Panc1 (cell line): ENCODE results near the gene SERPINB13. TPM values are rescaled to one million over a fixed set of nuclear protein-coding genes. Genes with fewer than 3 reads are reported as not detected.

ENCODE experiments used
- ATAC-seq: fragments of 200-7000 bp; cut with Tn5 transposase; 2 replicates; pipeline ENCODE4 v1.9.1; 2020; ENCODE audit warnings: mild to moderate bottlenecking, moderate library complexity
- BruUV-seq: library from RNA; stranded (reverse); fragments of 400-500 nt; replicated peaks from 2 replicates; lab custom pipeline; 2021; lab: Mats Ljungman, UMichigan
- CTCF ChIA-PET: fragments of 300-600 bp; sonication (Branson Sonifier 250); formaldehyde crosslinking; loops from one replicate; lab custom pipeline; 2022; ENCODE audit warnings: antibody characterized with exemption; lab: Charles Lee
- POLR2A ChIA-PET: fragments of 300-600 bp; sonication (Branson Sonifier 250); formaldehyde crosslinking; loops from one replicate; lab custom pipeline; 2022; ENCODE audit warnings: antibody characterized with exemption; lab: Charles Lee
- DNase-seq: peaks from one replicate; pipeline ENCODE4 v3.0.0-alpha.2; 2010; ENCODE audit warnings: low read depth, low spot score
- H3K27ac ChIP-seq: 2 replicates; pipeline ENCODE4 v1.5.1; 2011; ENCODE audit warnings: mild to moderate bottlenecking, low read length, inconsistent platforms
- H3K27me3 ChIP-seq: fragments of 200-500 bp; sonication (Bioruptor generic); 2 replicates; pipeline ENCODE4 v1.6.0; 2014; ENCODE audit warnings: low read length, inconsistent platforms; ENCODE audit not compliant: control insufficient read depth, insufficient read depth
- H3K36me3 ChIP-seq: fragments of 200-500 bp; sonication (Bioruptor generic); 2 replicates; pipeline ENCODE4 v1.5.1; 2014; ENCODE audit warnings: inconsistent platforms, mild to moderate bottlenecking, low read length, moderate library complexity; ENCODE audit not compliant: control insufficient read depth, insufficient read depth
- H3K4me1 ChIP-seq: 2 replicates; pipeline ENCODE4 v1.5.1; 2011; ENCODE audit warnings: inconsistent platforms, mild to moderate bottlenecking, low read length, moderate library complexity; ENCODE audit not compliant: control insufficient read depth, insufficient read depth
- H3K4me3 ChIP-seq, 2 experiments: 2 replicates each; pipeline ENCODE4 v1.5.1; 2011 to 2012; ENCODE audit warnings: low read depth in 2 of 2, low read length in 2 of 2, mild to moderate bottlenecking in 2 of 2, inconsistent platforms in 1 of 2, moderate library complexity in 1 of 2
- H3K9me3 ChIP-seq: fragments of 200-500 bp; sonication (Bioruptor generic); 2 replicates; pipeline ENCODE4 v1.5.1; 2014; ENCODE audit warnings: low read depth, mild to moderate bottlenecking, inconsistent platforms, low read length, moderate library complexity; ENCODE audit not compliant: control insufficient read depth, insufficient read depth
- CTCF ChIP-seq: fragments of 450-650 bp; IDR thresholded peaks from 2 replicates; pipeline ENCODE4 v1.5.1; 2017; ENCODE audit warnings: mild to moderate bottlenecking
- POLR2AphosphoS5 ChIP-seq: IDR thresholded peaks from 2 replicates; pipeline ENCODE4 v1.6.1; 2012; ENCODE audit warnings: mild to moderate bottlenecking, low read depth, low read length, moderate library complexity
- REST ChIP-seq, 2 experiments: IDR thresholded peaks; 2 replicates each; pipeline ENCODE4 v1.6.1; 2011 to 2012; ENCODE audit warnings: low read depth in 2 of 2, control low read depth in 1 of 2, low read length in 1 of 2, mild to moderate bottlenecking in 1 of 2, moderate library complexity in 1 of 2; ENCODE audit not compliant: insufficient read depth in 1 of 2
- SIN3A ChIP-seq: IDR thresholded peaks from 2 replicates; pipeline ENCODE4 v1.6.1; 2012; ENCODE audit warnings: low read depth, mild to moderate bottlenecking, low read length, moderate library complexity, borderline replicate concordance; ENCODE audit not compliant: insufficient read depth
- TCF7L2 ChIP-seq: IDR thresholded peaks from 2 replicates; pipeline ENCODE4 v1.6.1; 2011; ENCODE audit warnings: mild to moderate bottlenecking, low read depth, low read length, inconsistent platforms
- in situ Hi-C: cut with HindIII; loops from 2 replicates; pipeline ENCODE4 v1.10.0; 2016; ENCODE audit warnings: low sequenced_read_pairs, low pct_unique_long_range_greater_than_20kb
- intact Hi-C: fragments of 100-400 bp; cut with micrococcal nuclease; formaldehyde crosslinking; loops from one replicate; pipeline ENCODE4 v1.10.0; 2022; ENCODE audit not compliant: unreplicated experiment
- total RNA-seq: library from RNA; stranded (reverse); gene quantifications from one replicate; pipeline ENCODE4 v1.2.1, GENCODE V29; 2021; ENCODE audit not compliant: unreplicated experiment

Gene SERPINB13
- total RNA-seq, 1 experiment from 2014 or later = not detected

GRCh38 chr18:63604791-63605567 lies 17.8 kb downstream of the SERPINB13 start:
- no peaks in the 10 kb centered on the region for H3K4me1 ChIP-seq
- TF ChIP-seq TCF7L2 (no peak), POLR2AphosphoS5 (no peak), REST (IDR thresholded peaks at IDR 0.05; ENCODE audit: insufficient read depth in 1 of 2, low read depth in 2 of 2, low read length in 1 of 2) (no peak), CTCF (no peak), SIN3A (no peak)
- H3K27ac ChIP-seq = no peak overlapping the region
- H3K36me3 ChIP-seq = no peaks in the 10 kb centered on the region
- CTCF ChIA-PET = interaction anchor here (0.7 kb wide), 1 partner anchor 25 kb away, joined by 5 read pairs; no protein-coding TSS in a partner anchor
- H3K27me3 ChIP-seq = no peaks in the 10 kb centered on the region
- no peak for ATAC-seq
- POLR2A ChIA-PET = no interaction called here
- no peak overlapping the region for H3K4me3 ChIP-seq
- no peak for DNase-seq
- BruUV-seq = no TSS peak
- intact Hi-C loops = no loop called here
- in situ Hi-C loops = no loop called here
- no peaks in the 10 kb centered on the region for H3K9me3 ChIP-seq

GRCh38 chr18:63606526-63606925 lies 19.4 kb downstream of the SERPINB13 start:
- Histone ChIP-seq H3K4me3 (no peak overlapping the region), H3K4me1 (no peaks in the 10 kb centered on the region), H3K36me3 (no peaks in the 10 kb centered on the region), H3K27ac (no peak overlapping the region), H3K27me3 (no peaks in the 10 kb centered on the region), H3K9me3 (no peaks in the 10 kb centered on the region)
- CTCF ChIA-PET = no interaction called here
- no TSS peak for BruUV-seq
- POLR2A ChIA-PET = no interaction called here
- TF ChIP-seq REST (IDR thresholded peaks at IDR 0.05; ENCODE audit: insufficient read depth in 1 of 2, low read depth in 2 of 2, low read length in 1 of 2) (no peak), CTCF (no peak), SIN3A (no peak), TCF7L2 (no peak), POLR2AphosphoS5 (no peak)
- ATAC-seq = no peak
- in situ Hi-C loops (no loop called here), intact Hi-C loops (no loop called here)
- no peak for DNase-seq
